ENCODE results near the gene CKS1B. TPM values are rescaled to one million over a fixed set of nuclear protein-coding genes. Genes with fewer than 3 reads are reported as not detected.

The CKS1B gene
- total RNA-seq, 1 donor, result 23.2 TPM

DNA sequence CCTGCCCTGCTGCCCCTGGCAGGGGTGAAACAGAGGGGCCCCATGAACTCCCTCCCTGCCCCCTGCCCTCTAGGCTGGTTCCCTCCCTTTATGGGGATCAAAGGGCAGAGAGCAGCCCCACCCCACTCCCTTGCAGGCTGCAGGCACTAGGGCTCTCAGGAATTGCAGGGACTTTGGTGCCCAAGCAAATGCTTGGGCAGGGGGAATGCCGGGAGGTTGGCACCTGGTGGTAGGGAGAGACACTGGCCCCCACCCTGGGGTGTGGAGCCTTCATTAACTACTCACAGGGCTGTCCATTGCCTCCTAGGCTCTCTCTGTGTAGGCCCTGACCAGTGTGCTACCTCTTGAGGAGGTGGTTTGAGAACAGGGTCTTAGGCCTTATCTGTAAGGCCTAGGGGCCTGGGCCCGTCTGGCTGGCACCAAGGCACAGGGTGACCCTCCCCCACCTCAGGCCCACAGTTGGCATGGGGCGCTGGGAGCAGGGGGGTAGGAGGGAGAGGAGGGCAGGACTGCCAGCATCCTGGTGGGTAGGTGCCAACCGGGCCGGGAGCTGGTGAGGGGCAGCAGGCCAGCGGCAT is 32.9 kb downstream of the CKS1B start:
- H3K79me2 ChIP-seq (ENCODE audit: insufficient read depth, low read length), result peaks cover 89% of the 10 kb centered on the region
- no peak overlapping the region for H3K27ac ChIP-seq (ENCODE audit: low read depth, low read length)
- H4K20me1 ChIP-seq (ENCODE audit: insufficient read depth, low read length), result peaks cover 33% of the 10 kb centered on the region
- no peak overlapping the region for H3K4me3 ChIP-seq (ENCODE audit: insufficient read depth, low read length)
- H3K4me1 ChIP-seq (ENCODE audit: insufficient read depth, low read length), result peaks cover 25% of the 10 kb centered on the region
- H2AFZ ChIP-seq (ENCODE audit: low read length), result no peak overlapping the region
- H3K36me3 ChIP-seq (ENCODE audit: insufficient read depth, low read length), result no peaks in the 10 kb centered on the region
- DNase-seq (ENCODE audit: insufficient read length, low spot score, missing footprints), result peak; percentile 8
- no peak overlapping the region for H3K4me2 ChIP-seq (ENCODE audit: insufficient read depth, low read length)
- TF ChIP-seq, protein P1, sequence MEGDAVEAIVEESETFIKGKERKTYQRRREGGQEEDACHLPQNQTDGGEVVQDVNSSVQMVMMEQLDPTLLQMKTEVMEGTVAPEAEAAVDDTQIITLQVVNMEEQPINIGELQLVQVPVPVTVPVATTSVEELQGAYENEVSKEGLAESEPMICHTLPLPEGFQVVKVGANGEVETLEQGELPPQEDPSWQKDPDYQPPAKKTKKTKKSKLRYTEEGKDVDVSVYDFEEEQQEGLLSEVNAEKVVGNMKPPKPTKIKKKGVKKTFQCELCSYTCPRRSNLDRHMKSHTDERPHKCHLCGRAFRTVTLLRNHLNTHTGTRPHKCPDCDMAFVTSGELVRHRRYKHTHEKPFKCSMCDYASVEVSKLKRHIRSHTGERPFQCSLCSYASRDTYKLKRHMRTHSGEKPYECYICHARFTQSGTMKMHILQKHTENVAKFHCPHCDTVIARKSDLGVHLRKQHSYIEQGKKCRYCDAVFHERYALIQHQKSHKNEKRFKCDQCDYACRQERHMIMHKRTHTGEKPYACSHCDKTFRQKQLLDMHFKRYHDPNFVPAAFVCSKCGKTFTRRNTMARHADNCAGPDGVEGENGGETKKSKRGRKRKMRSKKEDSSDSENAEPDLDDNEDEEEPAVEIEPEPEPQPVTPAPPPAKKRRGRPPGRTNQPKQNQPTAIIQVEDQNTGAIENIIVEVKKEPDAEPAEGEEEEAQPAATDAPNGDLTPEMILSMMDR (IDR thresholded peaks at IDR 0.05; ENCODE audit: extremely low read depth, low read depth, low read length), result no peak
- H3K27me3 ChIP-seq (ENCODE audit: insufficient read depth, low read length), result no peaks in the 10 kb centered on the region
- no peaks in the 10 kb centered on the region for H3K9me3 ChIP-seq (ENCODE audit: low read depth, low read length)

DNA sequence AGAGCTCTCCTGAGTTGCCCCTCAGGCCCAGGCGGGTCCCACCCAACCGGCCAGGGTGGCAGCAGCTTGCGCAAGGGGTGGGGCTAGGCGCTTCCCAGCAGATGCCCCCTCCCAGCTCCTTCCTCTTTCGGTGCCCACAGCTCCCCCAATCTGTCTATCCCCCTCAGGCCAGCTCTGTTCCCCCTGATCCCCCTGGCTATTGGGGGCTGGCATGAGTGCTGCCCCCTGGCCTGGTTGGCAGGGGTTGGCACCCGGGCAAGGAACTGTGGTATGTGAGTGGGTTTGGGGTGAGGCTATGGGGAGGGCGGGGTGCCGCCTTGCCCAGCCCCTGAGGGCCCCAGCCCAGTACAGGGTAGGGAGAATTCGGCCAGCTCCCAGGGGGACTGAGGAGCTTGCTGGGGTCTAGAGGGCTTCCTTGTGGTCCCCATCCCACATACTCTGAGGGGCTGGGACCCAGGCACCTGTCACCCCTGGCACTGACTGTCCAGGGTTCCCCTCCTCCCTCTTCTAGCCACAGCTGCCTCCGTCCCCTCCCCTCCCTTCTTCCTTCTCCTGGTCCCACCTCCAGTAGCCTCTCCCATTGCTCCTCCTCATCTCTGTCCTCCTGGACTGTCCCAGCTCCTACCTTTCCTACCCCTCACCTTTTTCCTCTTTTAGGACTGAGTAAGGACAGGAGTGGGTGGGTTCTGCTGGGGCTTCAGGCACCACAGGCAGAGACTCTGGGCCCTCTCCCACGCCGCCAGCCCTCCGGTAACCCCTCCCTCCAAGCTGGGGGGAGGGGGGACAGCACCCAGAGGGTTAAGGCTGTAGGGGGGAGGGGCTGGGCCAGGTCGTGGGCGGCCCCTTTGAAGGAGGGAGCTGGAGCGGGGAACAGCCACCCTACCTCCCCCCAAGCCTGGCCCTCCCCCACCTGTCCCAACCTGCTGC is 33.8 kb downstream of the CKS1B start:
- Histone ChIP-seq H3K4me1 (ENCODE audit: insufficient read depth, low read length) (peaks cover 25% of the 10 kb centered on the region), H2AFZ (ENCODE audit: low read length) (no peak overlapping the region), H3K27ac (ENCODE audit: low read depth, low read length) (no peak overlapping the region), H3K36me3 (ENCODE audit: insufficient read depth, low read length) (no peaks in the 10 kb centered on the region), H4K20me1 (ENCODE audit: insufficient read depth, low read length) (peaks cover 39% of the 10 kb centered on the region), H3K4me2 (ENCODE audit: insufficient read depth, low read length) (no peak overlapping the region), H3K9me3 (ENCODE audit: low read depth, low read length) (no peaks in the 10 kb centered on the region), H3K4me3 (ENCODE audit: insufficient read depth, low read length) (no peak overlapping the region), H3K27me3 (ENCODE audit: insufficient read depth, low read length) (no peaks in the 10 kb centered on the region), H3K79me2 (ENCODE audit: insufficient read depth, low read length) (peaks cover 91% of the 10 kb centered on the region)
- TF ChIP-seq, protein P1 (IDR thresholded peaks at IDR 0.05; ENCODE audit: extremely low read depth, low read depth, low read length), result no peak
- peak; percentile 81 for DNase-seq (ENCODE audit: insufficient read length, low spot score, missing footprints)

DNA sequence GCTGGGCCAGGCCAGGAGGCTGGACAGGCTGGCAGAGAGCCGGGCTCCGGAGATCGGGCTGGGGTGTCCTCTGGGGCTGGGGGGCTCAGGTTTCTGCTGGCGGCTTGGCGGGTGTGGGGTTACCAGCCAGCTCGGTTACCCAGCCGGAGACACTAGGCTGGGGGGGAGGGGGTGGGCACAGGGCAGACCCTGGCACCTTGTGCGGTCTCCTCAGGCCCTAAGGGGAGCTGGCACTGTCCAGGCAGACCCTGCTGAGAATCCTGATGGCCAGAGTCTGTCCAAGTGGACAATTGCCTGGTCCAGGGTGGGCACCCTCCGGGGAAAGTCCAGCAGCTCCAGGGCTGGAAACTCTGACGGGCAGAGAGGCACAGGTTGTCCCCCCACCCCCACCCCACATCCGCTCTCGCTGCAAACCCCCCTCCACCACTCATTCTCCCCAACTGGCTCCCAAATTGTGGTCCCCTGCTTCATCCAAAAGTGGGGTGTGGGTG is 34.8 kb downstream of the CKS1B start:
- Histone ChIP-seq H4K20me1 (ENCODE audit: insufficient read depth, low read length) (peaks cover 45% of the 10 kb centered on the region), H3K4me2 (ENCODE audit: insufficient read depth, low read length) (no peak overlapping the region), H3K9me3 (ENCODE audit: low read depth, low read length) (no peaks in the 10 kb centered on the region), H2AFZ (ENCODE audit: low read length) (no peak overlapping the region), H3K4me3 (ENCODE audit: insufficient read depth, low read length) (no peak overlapping the region), H3K27ac (ENCODE audit: low read depth, low read length) (no peak overlapping the region), H3K27me3 (ENCODE audit: insufficient read depth, low read length) (no peaks in the 10 kb centered on the region), H3K36me3 (ENCODE audit: insufficient read depth, low read length) (peaks cover 3% of the 10 kb centered on the region), H3K79me2 (ENCODE audit: insufficient read depth, low read length) (peaks cover 82% of the 10 kb centered on the region), H3K4me1 (ENCODE audit: insufficient read depth, low read length) (peaks cover 22% of the 10 kb centered on the region)
- TF ChIP-seq, protein P1 (IDR thresholded peaks at IDR 0.05; ENCODE audit: extremely low read depth, low read depth, low read length), result no peak
- DNase-seq (ENCODE audit: insufficient read length, low spot score, missing footprints), result peak; percentile 62

DNA sequence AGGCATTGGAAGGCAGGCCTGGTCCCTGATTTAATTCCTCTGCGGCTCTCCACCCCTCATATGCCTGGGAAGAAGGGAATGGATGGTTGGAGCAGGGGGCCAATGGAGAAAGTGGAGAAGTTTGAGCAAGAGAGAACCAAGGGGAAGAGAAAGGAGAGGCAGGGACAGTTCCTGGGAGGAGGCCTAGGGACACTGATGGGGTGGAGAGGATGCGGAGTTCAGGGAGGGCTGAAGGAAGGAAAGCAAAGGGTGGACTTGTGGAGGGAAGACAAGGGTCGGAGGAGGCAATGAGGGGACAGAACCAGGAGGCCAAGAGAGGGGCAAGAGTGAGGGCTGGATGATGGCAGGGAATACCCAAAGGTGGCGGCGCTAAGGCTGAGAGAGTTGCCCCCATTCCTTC is 35.3 kb downstream of the CKS1B start:
- no peaks in the 10 kb centered on the region for H3K27me3 ChIP-seq (ENCODE audit: insufficient read depth, low read length)
- H3K4me2 ChIP-seq (ENCODE audit: insufficient read depth, low read length), result no peak overlapping the region
- H3K36me3 ChIP-seq (ENCODE audit: insufficient read depth, low read length), result peaks cover 7% of the 10 kb centered on the region
- H3K79me2 ChIP-seq (ENCODE audit: insufficient read depth, low read length), result peaks cover 78% of the 10 kb centered on the region
- H3K4me1 ChIP-seq (ENCODE audit: insufficient read depth, low read length), result peaks cover 17% of the 10 kb centered on the region
- no peak overlapping the region for H3K27ac ChIP-seq (ENCODE audit: low read depth, low read length)
- no peak overlapping the region for H2AFZ ChIP-seq (ENCODE audit: low read length)
- peaks cover 43% of the 10 kb centered on the region for H4K20me1 ChIP-seq (ENCODE audit: insufficient read depth, low read length)
- TF ChIP-seq, protein P1 (IDR thresholded peaks at IDR 0.05; ENCODE audit: extremely low read depth, low read depth, low read length), result no peak
- DNase-seq (ENCODE audit: insufficient read length, low spot score, missing footprints), result no peak
- no peak overlapping the region for H3K4me3 ChIP-seq (ENCODE audit: insufficient read depth, low read length)
- no peaks in the 10 kb centered on the region for H3K9me3 ChIP-seq (ENCODE audit: low read depth, low read length)
